GM18508 (cell line): ENCODE results near the gene TERT.
"Not testable (repeated sequence)": the region's sequence is repeated elsewhere in the genome, so short reads cannot be mapped to it uniquely, and the experiment has no call there.

ENCODE experiments used
- ATAC-seq: cut with Tn5 transposase; IDR thresholded peaks from one replicate; pipeline ENCODE4 v1.9.1; 2021; ENCODE audit warnings: moderate number of reproducible peaks; ENCODE audit not compliant: insufficient read depth, unreplicated experiment

TERT gene

DNA sequence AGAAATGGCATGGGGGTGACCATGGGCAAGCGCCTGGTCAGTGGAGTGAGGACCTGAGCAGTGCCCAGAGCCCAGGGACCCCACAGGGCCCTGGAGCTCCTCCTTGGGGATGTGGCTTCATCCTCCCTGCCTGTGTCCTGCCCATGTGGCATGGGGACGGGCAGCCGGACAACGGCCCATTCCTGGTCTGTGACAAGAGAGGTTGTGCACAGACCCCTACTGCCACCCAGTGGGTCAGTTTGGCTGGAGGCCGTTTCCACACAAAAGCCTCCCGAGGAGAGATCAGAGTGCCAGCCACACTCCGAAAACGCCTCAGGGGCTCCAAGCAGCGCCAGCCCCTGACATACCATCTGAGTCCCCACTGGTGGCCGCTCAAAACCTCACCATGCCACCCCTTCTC lies 49.9 kb downstream of the TERT start:
- ATAC-seq, result no peak

DNA sequence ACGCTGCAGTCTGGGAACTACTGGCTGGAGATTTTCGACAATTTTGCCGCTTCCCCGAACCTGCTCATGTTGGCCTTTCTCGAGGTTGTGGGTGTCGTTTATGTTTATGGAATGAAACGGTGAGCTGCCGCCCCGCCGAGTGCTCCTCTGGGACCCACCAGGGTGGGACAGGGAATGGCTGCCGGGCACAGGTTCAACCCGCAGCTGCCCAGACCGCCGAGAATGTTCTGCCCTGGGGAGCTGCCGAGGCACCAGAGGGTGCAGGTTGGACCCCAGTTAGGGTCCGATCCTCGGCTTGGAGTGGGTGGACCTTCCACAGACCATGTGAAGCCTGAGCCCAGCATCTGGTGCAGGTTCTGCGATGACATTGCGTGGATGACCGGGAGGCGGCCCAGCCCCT lies 50.6 kb downstream of the TERT start:
- ATAC-seq, result no peak

DNA sequence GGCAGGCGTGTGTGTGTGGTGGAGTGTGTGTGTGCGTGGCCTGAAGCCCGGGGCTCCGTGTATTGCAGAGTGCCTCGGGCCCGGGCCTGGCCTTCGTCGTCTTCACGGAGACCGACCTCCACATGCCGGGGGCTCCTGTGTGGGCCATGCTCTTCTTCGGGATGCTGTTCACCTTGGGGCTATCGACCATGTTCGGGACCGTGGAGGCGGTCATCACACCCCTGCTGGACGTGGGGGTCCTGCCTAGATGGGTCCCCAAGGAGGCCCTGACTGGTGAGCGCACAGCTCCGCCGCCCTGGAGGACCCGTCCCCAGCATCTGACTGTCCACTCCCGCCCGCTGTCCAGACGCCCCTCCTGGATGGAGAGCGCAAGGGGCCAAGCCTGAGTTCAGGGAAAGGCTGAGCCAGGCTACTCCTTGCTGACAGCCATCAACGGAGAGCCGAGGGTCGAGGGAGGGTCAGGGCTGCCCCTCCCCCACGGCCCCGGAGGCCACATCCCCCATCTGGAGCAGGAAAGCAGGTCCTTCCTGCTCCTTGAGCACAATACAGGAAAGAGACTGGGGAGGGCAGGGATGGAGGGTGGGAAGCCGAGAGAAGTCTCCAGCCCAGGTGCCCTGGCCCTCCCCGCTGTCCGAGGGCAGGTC lies 51.3 kb downstream of the TERT start:
- ATAC-seq, result no peak

DNA sequence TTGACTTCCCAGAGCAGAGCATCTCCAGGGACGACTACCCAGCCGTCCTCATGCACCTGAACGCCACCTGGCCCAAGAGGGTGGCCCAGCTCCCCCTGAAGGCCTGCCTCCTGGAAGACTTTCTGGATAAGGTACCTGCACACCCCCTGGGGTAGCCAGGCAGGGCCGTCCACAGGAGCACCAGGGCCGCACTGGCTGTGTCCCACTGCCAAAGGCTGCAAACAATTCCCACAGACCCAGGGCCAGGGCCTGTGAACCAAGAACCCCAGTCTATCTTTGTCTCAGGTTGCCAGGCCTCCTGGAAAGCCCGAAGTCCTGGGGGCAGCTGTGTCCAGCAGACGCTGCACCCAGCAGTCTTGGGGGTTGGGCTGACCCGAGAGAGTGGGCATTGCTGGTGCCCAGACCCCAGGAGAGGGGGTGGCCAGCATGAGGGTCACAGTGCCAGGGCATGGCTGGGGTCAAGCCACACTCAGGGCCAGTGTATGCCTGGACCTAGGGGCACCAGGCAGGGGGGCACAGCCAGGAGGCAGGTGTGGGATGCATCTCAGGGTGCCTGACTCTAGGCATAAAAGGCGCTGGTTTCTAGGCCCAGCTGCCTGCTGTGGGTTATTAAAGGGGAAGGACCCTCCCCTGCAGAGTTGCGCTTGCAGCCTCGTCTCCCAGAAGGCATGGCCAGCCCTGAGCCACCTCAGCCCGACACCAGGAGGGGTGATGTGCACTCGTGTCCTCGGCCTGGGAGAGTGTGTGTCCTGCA lies 52.0 kb downstream of the TERT start:
- ATAC-seq, result no peak

DNA sequence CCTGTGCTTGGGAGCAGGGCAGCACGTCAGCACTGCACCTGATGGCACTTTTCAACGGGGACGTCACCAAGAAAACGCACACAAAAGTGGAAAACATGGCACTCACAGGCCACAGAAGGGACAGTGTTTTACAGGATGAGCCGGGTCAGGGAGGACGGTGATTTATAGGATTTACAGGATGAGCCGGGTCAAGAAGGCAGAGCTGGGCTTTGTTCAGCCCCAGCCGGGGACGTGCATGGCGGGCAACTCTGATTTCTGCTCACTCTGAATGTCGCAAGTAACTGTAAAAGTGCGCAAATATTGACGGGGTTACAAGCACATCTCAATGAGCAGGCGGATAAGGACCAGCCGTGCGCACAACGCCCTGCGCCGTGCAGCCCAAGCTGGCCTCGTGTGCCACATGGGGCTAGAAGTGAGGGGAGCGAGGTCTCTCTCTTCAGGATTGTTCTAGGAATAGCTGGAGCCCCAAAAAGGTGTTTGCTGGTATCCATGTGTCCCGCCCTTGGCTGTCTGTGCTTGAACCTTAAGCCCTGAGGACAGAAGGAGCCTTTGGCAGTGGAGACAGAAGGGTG lies 53.3 kb downstream of the TERT start:
- ATAC-seq, result no peak

DNA sequence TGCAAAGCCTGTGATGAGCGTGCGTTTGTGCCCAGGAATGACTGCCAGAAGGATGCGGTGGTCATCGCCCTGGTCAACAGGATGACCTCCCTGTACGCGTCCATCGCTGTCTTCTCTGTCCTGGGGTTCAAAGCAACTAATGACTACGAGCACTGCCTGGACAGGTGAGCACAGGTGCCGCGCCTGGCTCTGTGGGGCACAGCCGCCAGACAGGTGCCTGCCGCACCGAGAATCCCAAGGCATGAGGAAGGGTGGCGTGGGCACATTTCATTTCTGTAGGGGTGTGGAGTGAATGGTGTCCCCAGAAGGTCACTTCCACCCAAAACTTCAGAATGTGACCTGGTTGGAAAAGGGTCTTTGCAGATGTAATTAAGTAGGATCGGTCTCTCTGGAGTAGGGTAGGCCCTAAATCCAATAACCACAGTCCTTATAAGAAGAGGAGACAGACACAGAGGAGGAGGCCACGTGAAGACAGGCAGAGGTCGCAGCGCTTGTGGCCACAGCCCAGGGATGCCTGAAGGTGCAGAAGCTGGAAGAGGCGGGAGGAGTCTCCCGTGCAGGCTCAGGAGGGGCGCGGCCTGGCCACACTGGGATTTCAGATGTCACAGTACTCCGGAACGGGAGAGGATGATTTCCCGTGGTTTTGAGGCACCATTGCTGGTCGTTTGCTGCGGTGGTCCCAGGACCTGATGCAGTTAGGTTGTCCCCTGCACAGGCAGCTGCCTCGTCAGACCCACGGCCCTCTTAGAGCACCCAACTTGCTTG lies 54.2 kb downstream of the TERT start:
- no peak for ATAC-seq

DNA sequence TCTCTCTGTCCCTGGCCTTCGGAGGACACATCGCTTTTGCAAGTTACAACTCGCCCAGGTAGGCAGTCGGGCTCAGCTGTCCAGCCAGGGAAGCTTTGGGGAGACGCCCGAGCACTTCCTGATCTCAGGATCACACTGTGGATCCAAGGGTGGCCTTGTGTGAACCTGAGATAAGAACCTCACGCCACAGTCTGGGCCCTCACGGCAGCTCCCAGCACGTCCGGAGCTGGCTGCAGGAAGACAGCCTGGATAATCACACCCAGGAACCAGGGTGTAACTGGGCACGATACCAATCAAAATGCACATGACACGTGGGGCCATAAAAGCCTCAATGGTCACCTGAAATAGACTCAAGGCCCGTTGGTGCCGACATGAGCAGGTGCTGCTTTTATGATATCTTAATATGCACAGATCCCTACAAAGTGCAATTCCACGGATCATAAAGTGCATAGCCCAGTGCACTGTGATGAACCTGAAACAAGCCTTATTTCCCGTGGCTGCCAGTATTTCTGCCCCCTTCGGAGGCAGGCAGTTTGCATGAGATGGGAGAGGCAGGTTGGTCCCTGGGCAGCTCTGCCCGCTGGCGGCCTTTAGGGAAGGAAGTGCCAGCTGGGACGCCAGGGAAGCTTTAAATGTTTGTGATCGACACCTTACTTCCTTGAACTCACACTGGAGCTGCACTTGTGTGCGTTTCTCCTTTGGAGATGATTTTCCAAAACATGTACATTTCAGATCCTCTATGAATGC lies 55.2 kb downstream of the TERT start:
- ATAC-seq, result no peak

DNA sequence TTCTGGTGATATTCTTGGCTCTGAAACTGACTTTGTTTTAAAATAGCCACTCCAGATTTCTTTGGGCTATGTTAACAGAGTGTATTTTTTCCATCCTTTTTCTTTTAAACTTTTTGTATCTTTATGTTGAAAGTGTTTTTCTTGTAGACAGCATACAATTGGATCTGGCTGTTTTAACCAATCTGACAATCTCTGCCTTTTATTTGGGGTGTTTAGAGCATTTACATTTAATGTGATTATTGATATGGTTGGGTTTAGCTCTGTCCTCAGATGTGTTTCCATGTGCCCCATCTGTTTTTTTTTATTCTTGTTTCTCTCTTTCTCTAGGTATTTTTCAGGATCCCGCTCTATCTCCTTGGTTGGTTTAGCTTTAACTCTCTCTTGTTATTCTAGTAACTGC lies 59.0 kb downstream of the TERT start:
- ATAC-seq, result no peak

DNA sequence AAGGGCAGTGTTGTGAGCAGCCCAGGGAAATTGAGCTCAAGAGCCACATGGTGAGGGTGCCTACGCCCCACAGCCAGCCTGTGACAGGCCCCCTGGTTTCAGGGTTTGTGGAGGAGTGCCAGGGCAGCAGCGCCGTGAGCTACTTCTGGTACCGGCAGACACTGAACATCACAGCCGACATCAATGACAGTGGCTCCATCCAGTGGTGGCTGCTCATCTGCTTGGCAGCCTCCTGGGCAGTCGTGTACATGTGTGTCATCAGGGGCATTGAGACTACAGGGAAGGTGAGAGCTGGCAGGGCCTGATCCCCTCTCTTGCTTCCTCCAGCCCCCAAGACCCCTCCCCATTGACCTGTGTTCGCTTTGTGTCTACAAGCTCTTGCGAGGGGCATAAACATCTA lies 59.5 kb downstream of the TERT start:
- ATAC-seq, result no peak

DNA sequence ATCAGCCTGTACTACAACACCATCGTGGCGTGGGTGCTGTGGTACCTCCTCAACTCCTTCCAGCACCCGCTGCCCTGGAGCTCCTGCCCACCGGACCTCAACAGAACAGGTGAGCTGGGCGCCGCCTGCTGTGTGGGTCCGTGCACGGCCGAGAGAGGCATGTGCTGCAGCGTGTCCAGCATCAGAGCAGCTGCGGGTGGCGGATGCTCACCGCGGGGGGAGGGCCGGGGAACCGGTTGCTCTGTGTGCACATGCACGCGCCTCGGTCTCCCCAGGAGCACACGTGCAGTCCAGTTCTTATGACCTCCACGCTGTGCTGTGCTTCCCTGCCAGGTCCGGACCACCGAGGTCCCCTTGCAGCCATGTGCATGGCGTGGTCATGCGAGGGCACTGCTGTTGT lies 62.1 kb downstream of the TERT start:
- no peak for ATAC-seq

DNA sequence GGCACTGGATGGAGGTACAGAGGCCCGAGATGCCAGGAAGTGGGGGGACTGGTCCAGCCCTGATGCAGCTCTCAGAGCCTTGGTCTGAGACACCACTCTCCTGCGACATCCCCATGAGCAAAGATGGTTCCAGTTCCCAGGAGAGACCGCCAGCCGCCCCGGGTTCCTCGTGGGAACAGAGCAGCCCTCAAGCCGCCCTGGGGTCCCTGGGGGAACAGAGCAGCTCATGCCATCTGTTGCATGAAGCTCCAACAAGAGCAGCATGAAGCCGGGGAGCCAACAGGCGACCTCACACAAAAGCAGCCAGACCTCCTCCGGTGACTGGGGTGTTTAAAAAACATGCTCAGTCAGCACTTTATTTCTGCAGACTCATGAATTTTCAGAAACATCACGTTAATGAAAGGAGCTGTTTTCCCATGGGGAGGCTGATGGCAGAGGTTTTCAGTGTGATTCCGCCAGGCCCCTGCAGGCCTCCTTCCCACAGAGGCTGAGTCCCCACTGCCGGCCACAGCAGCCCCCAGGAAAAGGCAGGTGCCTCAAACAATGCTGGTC lies 63.4 kb downstream of the TERT start:
- no peak for ATAC-seq

DNA sequence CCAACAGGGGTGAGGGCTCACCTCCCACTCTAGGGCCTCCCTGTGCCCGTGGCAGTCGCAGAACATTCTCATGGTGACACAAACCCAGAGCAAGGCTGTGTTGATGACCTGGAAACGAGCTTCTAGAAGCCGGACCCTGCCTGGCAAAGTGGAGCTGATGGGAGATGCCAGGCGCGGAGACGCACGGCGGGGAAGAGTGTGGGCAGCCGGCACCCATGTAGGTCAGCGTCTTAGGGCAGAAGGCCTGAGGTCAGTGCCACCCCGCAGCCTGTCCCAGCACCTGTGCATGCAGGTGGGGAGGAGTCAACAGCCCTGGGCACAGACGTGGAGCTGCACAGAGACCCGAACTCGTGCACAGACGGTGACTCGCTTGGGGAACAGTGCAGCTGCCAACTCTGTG lies 64.3 kb downstream of the TERT start:
- no peak for ATAC-seq

DNA sequence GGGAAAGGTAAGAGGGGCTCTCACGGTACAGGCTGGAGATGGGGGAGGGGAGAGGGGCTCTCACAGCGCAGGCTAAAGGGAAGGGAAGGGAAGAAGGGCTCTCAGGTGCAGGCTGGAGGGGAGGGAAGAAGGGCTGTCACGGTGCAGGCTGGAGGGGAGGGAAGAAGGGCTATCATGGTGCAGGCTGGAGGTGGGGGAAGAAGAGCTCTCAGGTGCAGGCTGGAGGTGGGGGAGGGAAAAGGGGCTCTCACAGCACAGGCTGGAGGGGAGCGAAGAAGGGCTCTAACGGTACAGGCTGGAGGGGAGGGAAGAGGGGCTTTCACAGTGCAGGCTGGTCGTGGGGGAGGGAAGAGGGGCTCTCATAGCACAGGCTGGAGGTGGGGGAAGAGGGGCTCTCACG lies 65.0 kb downstream of the TERT start:
- no peak for ATAC-seq

DNA sequence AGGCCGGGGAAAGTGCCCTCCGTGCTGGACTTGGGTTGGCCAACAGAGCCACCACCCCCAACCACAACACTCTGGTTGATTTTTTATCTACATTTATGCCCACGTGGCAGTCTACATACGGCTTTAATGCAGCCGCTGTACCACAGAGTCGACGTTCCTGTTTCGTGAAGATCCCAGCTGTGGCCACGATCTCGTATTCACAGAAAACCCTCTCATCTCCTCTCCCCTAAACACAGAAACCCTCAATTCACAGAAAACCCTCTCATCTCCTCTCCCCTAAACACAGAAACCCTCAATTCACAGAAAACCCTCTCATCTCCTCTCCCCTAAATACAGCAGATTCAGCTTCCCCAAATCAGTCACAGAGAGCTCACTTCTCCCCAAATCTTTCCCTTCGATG lies 65.8 kb downstream of the TERT start:
- ATAC-seq, result not testable (repeated sequence)

DNA sequence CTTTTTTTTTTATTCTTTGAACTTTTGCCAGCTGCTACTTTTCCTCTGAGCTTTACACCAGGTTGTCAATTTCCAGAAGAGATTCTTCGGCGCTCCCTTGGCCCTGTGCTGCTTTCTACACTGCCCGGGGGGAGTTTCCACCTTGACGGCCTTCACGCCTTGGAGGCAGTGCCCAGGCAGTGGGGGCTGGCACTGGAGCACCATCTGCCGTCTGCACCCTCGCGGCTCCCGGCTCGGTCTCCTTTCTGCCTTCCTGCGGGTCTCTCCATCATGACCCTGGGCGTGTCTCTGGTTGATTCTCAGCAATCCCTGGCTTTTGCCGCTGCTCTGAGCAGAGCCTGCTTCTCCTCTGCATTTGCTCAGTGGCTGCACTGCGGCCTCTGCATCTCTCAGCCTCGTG lies 66.7 kb downstream of the TERT start:
- no peak for ATAC-seq

DNA sequence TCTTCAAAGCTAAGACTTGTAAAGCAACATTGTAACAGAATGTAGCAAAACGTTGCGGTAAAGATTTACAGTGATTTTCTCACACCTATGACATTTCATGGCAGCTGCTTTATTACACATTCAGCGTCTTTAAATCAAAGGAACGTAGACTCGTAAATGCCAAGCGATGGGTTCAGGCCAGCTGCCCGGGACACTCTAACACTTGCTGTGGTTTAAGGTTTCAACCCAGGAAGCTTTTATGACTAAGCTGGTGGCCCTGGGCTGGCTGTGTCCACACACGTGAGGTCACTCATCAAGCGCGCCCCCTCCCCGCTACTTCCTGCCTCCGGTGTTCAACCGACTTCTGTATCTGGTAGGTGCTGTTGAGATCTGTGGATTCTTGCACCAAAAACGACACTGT lies 67.2 kb downstream of the TERT start:
- no peak for ATAC-seq

DNA sequence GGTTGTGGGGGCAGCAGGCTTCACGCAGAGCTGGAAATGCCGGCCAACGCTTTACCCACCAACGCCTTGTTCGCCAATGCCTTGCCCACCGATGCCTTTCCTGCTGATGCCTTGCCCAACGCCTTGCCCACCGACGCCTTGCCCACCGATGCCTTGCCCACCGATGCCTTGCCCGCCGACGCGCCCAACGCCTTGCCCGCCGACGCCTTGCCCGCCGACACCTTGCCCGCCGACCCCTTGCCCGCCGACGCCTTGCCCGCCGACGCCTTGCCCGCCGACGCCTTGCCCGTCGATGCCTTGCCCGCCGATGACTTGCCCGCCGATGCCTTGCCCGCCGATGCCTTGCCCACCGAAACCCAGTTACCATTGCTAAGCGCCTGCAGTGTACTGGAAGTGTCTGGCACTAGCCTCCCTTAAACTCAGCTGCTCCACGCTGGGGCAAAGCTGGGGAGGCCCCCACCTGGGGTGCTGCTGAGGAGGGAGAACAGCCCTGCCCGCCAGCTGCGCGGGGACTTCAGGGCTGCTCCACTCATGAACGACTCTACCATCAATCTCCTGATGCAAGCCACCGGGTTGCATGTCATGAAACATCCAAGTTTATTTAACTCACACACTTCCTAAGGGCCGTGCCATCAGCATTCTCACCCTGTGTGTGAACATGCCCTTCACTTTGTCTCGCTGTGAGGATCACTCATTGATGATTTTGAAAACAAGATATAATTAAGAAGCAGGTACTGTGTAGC lies 67.9 kb downstream of the TERT start:
- no peak for ATAC-seq

DNA sequence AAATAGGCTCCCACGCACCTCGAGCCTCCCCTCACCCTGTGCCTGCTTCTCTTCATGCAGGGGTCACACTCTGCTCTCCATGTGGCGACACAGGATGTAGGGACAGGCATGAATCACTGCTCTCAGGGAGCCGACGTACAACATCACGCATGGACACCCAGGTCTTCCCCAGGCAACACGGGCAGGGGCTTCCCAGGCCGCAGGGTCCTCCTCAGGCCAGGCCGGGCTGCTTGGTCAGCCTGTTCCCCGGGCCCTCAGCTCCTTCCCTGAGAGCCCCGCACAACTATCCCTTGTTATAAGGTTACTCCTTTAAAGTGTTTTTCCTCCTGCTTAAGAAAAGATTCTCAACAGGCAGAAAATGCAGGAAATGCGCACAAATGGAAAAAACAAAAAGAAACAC lies 68.6 kb downstream of the TERT start:
- ATAC-seq, result no peak

DNA sequence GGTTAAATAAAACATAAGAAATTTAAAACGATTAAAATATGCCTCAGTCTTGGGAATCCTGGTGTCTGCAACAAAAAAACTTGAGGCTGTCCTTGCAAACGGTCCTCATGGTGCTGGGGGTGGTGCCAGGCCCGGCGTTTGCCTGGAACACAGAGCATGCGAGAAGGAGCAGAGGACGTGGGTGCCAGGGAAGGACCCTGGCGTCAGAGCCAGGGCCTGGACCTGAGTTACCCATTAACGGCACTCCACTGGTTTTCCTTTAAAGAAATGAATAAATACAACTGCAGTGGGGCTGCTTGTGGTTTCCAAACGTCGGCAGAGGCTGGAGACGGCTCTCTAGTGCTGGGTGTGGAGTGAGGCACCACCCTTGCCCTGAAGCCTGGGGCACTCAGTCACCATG lies 69.8 kb downstream of the TERT start, which contains the start of gene SLC6A18:
Gene SLC6A18, plus strand, starts transcription at position 301 of the 400 bp plus-strand sequence. Its CDS starts 97 bp downstream, at position 398.
- ATAC-seq, result no peak
